ENCODE results near the gene PFKL.

DNA sequence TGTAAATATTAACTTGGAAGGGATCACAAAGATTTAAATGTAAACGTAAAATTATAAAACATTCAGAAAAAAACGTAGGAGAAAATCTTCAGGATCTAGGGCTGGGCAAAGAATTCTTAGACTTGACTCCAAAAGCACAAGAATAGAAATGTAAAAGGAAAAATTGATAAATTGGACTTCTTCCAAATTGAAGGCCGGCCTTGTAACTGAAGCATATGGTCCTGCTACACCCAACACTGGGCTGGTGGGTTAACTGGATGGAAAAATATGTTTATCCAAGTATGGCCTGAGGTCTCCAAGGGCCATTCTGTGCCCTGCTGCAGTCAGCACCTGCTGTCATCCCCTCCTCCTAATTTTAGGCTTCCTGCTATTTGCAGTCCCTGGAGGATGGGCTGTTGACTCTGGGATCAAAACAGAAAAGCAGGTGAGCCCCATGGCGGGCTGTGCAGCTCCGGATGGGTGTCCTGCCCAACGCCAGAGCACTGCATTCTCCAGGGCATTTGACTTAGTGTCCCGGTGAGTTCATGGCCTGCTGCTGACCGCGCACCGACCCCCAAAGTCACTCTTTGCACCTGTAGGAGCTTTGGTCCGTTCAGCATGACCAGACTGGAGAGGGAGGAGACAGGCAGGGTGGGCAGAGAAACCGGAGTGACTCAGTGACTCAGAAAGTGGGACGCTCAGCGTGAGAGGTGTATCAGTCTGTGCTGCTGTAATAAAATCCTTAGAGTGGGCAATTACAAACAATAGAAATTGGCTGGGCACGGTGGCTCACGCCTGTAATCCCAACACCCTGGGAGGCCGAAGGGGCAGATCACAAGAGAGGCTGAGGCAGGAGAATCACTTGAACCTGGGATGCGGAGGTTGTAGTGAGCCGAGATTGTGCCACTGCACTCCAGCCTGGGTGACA, 20.2 kb upstream of the PFKL start:
- TF ChIP-seq, protein P1, sequence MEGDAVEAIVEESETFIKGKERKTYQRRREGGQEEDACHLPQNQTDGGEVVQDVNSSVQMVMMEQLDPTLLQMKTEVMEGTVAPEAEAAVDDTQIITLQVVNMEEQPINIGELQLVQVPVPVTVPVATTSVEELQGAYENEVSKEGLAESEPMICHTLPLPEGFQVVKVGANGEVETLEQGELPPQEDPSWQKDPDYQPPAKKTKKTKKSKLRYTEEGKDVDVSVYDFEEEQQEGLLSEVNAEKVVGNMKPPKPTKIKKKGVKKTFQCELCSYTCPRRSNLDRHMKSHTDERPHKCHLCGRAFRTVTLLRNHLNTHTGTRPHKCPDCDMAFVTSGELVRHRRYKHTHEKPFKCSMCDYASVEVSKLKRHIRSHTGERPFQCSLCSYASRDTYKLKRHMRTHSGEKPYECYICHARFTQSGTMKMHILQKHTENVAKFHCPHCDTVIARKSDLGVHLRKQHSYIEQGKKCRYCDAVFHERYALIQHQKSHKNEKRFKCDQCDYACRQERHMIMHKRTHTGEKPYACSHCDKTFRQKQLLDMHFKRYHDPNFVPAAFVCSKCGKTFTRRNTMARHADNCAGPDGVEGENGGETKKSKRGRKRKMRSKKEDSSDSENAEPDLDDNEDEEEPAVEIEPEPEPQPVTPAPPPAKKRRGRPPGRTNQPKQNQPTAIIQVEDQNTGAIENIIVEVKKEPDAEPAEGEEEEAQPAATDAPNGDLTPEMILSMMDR (IDR thresholded peaks at IDR 0.05) = no peak
- TF ChIP-seq EZH2 (IDR thresholded peaks at IDR 0.05) = no peak

Measured in neural progenitor cell (in vitro differentiated cells).